Measurements from ENCODE around the gene TMEM164.
A peak's percentile ranks its signal among the peaks of the same experiment; 100 is the strongest.

Gene TMEM164

DNA sequence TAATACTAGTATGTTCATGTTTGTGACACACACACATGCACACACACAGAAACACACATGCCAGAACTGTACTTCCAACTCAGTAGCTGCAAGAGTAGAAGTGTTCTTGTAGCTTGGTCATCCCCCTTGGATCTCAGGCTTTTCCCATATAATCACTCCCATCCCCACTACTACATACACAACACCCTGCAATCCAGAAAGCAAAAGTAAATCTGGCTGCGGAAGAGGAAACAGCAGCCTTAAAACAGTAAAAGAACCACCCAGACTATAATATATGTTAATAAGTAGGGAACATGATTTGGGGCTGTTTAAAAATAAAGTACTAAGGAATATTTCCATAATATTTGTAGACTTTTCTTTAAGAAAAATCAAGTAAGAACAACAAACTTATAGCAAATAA is 211.8 kb downstream of the TMEM164 start:
- H3K4me1 ChIP-seq: no peaks in the 10 kb centered on the region
- TF ChIP-seq CTCF (IDR thresholded peaks at IDR 0.05; ENCODE audit: low read depth, low read length): no peak

DNA sequence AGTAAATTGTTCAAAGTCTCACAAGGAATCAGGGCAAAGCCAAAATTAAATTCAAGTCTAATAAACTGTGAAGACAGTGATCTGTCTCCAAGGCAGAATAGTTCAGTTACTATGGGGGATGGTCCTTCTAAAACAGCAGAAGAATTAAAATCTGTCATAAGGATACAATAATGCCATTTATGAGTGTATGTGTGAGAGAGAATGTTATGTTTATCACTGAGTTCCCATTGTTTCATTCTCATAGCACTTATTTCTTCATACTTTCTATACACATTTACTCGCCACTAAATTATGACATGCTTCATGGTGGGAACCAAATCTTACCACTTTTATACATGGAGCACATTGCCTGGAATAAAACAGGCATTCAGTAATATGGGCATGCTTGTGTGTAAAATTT is 212.5 kb downstream of the TMEM164 start:
- Histone ChIP-seq H3K36me3 (no peaks in the 10 kb centered on the region), H3K27me3 (no peaks in the 10 kb centered on the region), H3K4me3 (ENCODE audit: low read depth, low read length) (no peak overlapping the region), H3K4me1 (no peaks in the 10 kb centered on the region), H3K9me3 (no peaks in the 10 kb centered on the region)
- TF ChIP-seq CTCF (IDR thresholded peaks at IDR 0.05; ENCODE audit: low read depth, low read length): no peak
- DNase-seq: no peak

More for the DNA sequence above, 211.8 kb downstream of the TMEM164 start:
- Histone ChIP-seq H3K27me3 (no peaks in the 10 kb centered on the region), H3K36me3 (no peaks in the 10 kb centered on the region), H3K9me3 (no peaks in the 10 kb centered on the region), H3K4me3 (ENCODE audit: low read depth, low read length) (no peak overlapping the region)
- DNase-seq: no peak

DNA sequence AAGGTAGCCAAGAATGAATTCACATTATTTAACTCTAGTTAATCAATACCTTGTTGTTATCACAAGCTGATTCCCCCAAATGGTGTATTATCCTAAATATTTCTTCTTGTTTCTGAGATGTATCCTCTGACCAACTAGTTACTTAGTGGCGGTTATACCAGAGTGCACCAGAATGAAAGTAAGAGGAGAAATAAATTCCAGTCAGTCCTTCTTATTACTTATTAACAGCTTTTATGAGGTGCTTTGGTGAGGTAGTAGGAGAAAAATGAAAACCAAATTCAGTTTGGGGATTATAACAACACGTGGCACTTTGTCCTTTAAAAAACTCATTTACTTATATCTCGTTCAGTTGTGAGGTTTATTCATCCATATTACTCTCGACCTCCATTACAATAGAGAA is 213.1 kb downstream of the TMEM164 start:
- no peak for TF ChIP-seq CTCF (IDR thresholded peaks at IDR 0.05; ENCODE audit: low read depth, low read length)
- no peaks in the 10 kb centered on the region for H3K27me3 ChIP-seq
- H3K9me3 ChIP-seq: no peaks in the 10 kb centered on the region
- H3K36me3 ChIP-seq: no peaks in the 10 kb centered on the region
- no peak overlapping the region for H3K4me3 ChIP-seq (ENCODE audit: low read depth, low read length)
- no peak for DNase-seq
- no peaks in the 10 kb centered on the region for H3K4me1 ChIP-seq

DNA sequence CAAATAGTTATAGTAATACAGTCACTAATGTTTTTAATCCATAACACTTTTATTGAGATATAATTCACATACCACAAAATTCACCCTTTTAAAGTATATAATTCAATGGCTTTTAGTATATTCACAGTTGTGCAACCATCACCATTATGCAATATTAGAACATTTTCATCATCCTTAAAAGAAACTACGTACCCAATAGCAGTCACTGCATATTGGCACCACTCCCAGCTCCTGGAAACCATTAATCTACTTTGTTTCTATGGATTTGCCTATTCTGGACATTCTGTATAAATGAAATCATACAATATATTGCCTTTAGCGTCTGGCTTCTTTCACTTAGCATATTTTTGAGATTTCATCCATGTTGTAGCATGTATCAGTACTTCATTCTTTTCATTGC is 215.7 kb downstream of the TMEM164 start:
- no peak for DNase-seq
- H3K36me3 ChIP-seq: no peaks in the 10 kb centered on the region

GRCh38 chrX:110219920-110220319 is 217.0 kb downstream of the TMEM164 start:
- no peak for DNase-seq
- H3K9me3 ChIP-seq: no peaks in the 10 kb centered on the region
- H3K4me1 ChIP-seq: no peaks in the 10 kb centered on the region
- no peaks in the 10 kb centered on the region for H3K27me3 ChIP-seq
- no peak for TF ChIP-seq CTCF (IDR thresholded peaks at IDR 0.05; ENCODE audit: low read depth, low read length)
- no peaks in the 10 kb centered on the region for H3K36me3 ChIP-seq
- no peak overlapping the region for H3K4me3 ChIP-seq (ENCODE audit: low read depth, low read length)

More for the DNA sequence above, 215.7 kb downstream of the TMEM164 start:
- H3K9me3 ChIP-seq: no peaks in the 10 kb centered on the region
- H3K4me3 ChIP-seq (ENCODE audit: low read depth, low read length): no peak overlapping the region
- H3K4me1 ChIP-seq: no peaks in the 10 kb centered on the region
- no peaks in the 10 kb centered on the region for H3K27me3 ChIP-seq
- no peak for TF ChIP-seq CTCF (IDR thresholded peaks at IDR 0.05; ENCODE audit: low read depth, low read length)

DNA sequence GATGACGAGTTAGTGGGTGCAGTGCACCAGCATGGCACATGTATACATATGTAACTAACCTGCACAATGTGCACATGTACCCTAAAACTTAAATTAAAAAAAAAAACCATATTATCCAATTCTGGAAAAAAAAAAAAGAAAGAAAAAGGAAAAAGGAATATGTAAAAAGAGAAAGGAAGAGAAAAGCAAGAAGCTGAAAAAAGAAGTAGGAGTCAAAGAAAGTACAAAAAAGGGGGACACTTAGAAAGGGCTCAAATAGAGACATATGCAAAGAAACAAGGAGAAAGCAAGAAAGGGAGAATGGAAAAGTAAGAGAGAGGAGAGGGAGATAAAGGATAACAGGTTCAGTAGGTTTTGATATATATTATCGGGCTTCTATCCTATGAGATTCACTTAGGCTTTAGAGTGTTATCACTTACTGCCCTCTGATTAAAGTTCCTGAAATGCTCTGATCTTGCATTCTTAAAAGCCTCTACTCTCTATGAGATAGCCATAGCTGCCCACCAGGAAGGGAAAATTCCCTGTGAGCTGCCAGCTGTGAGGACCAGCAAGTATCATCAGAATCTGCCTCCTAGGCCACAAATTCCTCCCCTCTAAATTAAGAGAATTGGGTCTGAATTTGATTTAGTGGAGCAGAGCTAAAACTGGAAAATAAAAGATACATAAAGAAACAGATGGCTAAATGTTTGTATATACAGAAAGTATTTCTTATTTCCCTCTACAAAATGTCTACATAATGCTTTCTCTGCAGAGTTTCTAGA is 219.8 kb downstream of the TMEM164 start:
- peak; percentile 15 for DNase-seq
- Histone ChIP-seq H3K4me1 (peaks cover 8% of the 10 kb centered on the region), H3K27me3 (no peaks in the 10 kb centered on the region), H3K9me3 (no peaks in the 10 kb centered on the region), H3K4me3 (ENCODE audit: low read depth, low read length) (no peak overlapping the region), H3K36me3 (no peaks in the 10 kb centered on the region)
- TF ChIP-seq CTCF (IDR thresholded peaks at IDR 0.05; ENCODE audit: low read depth, low read length): no peak
